CD8-positive, alpha-beta memory T cell (primary cell): ENCODE results near the gene GNAL. TPM values are rescaled to one million over a fixed set of nuclear protein-coding genes. Genes with fewer than 3 reads are reported as not detected.

Experiments used
- CTCF ChIA-PET: fragments of 350-600 bp; sonication (Branson Sonifier 250); formaldehyde crosslinking; loops from one replicate; lab custom pipeline; 2021; ENCODE audit warnings: antibody characterized with exemption; lab: Charles Lee
- POLR2A ChIA-PET: fragments of 350-600 bp; sonication (Branson Sonifier 250); formaldehyde crosslinking; loops from one replicate; lab custom pipeline; 2021; ENCODE audit warnings: antibody characterized with exemption; lab: Charles Lee
- DNase-seq, 5 donors: peaks; one replicate each; pipeline versions ENCODE4 v3.0.0 to v3.0.0-alpha.2; 2020 to 2022; ENCODE audit warnings: mixed read lengths in 1 of 5
- H3K27ac ChIP-seq: one replicate; pipeline ENCODE4 v1.7.0; 2013; ENCODE audit warnings: low read depth, mild to moderate bottlenecking, low read length, moderate library complexity
- H3K27me3 ChIP-seq: 2 replicates; pipeline ENCODE4 v1.7.0; 2013; ENCODE audit warnings: low read length, mild to moderate bottlenecking; ENCODE audit not compliant: insufficient read depth, poor library complexity, severe bottlenecking
- H3K36me3 ChIP-seq: 2 replicates; pipeline ENCODE4 v1.7.0; 2013; ENCODE audit warnings: mild to moderate bottlenecking, low read length, moderate library complexity; ENCODE audit not compliant: insufficient read depth
- H3K4me1 ChIP-seq: 2 replicates; pipeline ENCODE4 v1.7.0; 2013; ENCODE audit warnings: mild to moderate bottlenecking, low read length, moderate library complexity; ENCODE audit not compliant: insufficient read depth
- H3K4me3 ChIP-seq: 2 replicates; pipeline ENCODE4 v1.7.0; 2013; ENCODE audit warnings: mild to moderate bottlenecking, low read length
- H3K9me3 ChIP-seq: 2 replicates; pipeline ENCODE4 v1.7.0; 2013; ENCODE audit warnings: mild to moderate bottlenecking, low read length
- H3K27ac Mint-ChIP-seq, 8 donors: one replicate each; pipeline ENCODE4 v1.8.0; 2020 to 2021; ENCODE audit warnings: mixed read lengths in 8 of 8, mild to moderate bottlenecking in 6 of 8, inconsistent platforms in 3 of 8, moderate library complexity in 3 of 8
- H3K27me3 Mint-ChIP-seq, 2 donors: one replicate each; pipeline ENCODE4 v1.8.0; 2020 to 2021; ENCODE audit warnings: mixed read lengths in 2 of 2, mild to moderate bottlenecking in 1 of 2, moderate library complexity in 1 of 2
- H3K36me3 Mint-ChIP-seq, 3 donors: one replicate each; pipeline ENCODE4 v1.8.0; 2020 to 2021; ENCODE audit warnings: mixed read lengths in 3 of 3, inconsistent platforms in 1 of 3, mild to moderate bottlenecking in 1 of 3
- H3K4me1 Mint-ChIP-seq, 3 donors: one replicate each; pipeline ENCODE4 v1.8.0; 2020 to 2021; ENCODE audit warnings: mixed read lengths in 3 of 3, inconsistent platforms in 1 of 3, mild to moderate bottlenecking in 1 of 3
- H3K4me3 Mint-ChIP-seq, 7 donors: one replicate each; pipeline ENCODE4 v1.8.0; 2020 to 2021; ENCODE audit warnings: mixed read lengths in 7 of 7, mild to moderate bottlenecking in 6 of 7, moderate library complexity in 4 of 7, inconsistent platforms in 2 of 7
- H3K9me3 Mint-ChIP-seq, 5 donors: one replicate each; pipeline ENCODE4 v1.8.0; 2020 to 2022; ENCODE audit warnings: mixed read lengths in 5 of 5, mild to moderate bottlenecking in 3 of 5, moderate library complexity in 2 of 5, inconsistent platforms in 1 of 5
- polyA plus RNA-seq: library from polyadenylated mRNA; unstranded; fragments of 300-500 nt; fragmentation: Illumina TruSeq; gene quantifications from one replicate; pipeline ENCODE4 v1.2.3, GENCODE V29; 2021
- total RNA-seq, 2 experiments: library from RNA; stranded (reverse); gene quantifications; one replicate each; pipeline ENCODE4 v1.2.3, GENCODE V29; 2021

The GNAL gene
- total and polyA plus RNA-seq, 3 experiments from 2014 or later: 0.04 to 0.38 TPM; not detected in 1

DNA sequence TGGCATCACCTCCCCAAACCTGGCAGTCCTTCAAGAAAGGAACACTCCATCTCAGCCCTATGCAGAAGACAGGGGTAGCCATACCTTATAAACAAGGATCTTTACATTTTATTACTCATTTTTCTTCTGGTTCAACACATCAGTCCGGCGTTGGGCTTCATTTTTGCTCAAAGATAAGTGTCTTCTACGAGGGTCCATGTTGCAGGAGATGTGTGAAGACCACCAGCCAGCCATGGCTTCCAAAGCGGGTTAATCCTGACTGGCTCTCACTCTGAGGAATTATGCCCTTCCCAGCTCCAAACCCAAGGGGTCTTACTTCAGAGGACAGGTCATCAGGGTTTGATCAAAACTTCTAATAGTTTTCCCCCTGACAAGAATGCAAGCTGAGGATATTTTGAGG is 23.9 kb upstream of the GNAL start:
- no peaks in the 10 kb centered on the region for H3K9me3 Mint-ChIP-seq
- Histone ChIP-seq H3K4me1 (no peaks in the 10 kb centered on the region), H3K27ac (no peak overlapping the region), H3K36me3 (no peaks in the 10 kb centered on the region), H3K9me3 (no peaks in the 10 kb centered on the region), H3K4me3 (no peak overlapping the region), H3K27me3 (no peaks in the 10 kb centered on the region)
- no peaks in the 10 kb centered on the region for H3K4me1 Mint-ChIP-seq
- DNase-seq: no peak
- no peak overlapping the region for H3K4me3 Mint-ChIP-seq
- ChIA-PET CTCF (interaction anchor here (0.7 kb wide), 1 partner anchor 10 kb away, joined by 3 read pairs; no protein-coding TSS in a partner anchor), POLR2A (no interaction called here)
- peaks cover 2 to 5% of the 10 kb centered on the region in 2 donors for H3K27me3 Mint-ChIP-seq
- H3K36me3 Mint-ChIP-seq: no peaks in the 10 kb centered on the region
- no peak overlapping the region for H3K27ac Mint-ChIP-seq

DNA sequence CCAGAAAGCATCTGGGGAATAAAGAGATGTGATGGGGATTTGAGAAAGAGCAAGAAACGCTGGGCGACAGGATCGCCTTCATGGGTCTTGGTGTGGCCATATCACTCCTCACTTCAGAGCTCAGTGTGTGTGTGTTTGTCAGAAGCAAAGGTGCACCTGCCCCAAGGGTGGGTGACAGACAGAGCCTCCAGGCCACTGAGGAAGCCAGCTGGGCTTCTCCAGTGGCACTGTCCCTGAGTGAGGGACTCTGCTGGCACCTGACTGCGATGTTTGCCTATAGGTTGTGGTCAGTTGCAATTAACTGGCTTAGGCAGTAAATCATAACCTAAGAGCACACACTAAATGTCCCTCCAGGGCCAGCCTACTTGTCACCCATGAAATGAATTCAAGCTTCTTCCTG is 23.5 kb upstream of the GNAL start:
- ChIA-PET CTCF (interaction anchor here (0.7 kb wide), 1 partner anchor 10 kb away, joined by 3 read pairs; no protein-coding TSS in a partner anchor), POLR2A (no interaction called here)
- Mint-ChIP-seq H3K36me3 (no peaks in the 10 kb centered on the region), H3K4me1 (no peaks in the 10 kb centered on the region), H3K4me3 (no peak overlapping the region), H3K9me3 (no peaks in the 10 kb centered on the region), H3K27ac (no peak overlapping the region), H3K27me3 (peaks cover 2 to 5% of the 10 kb centered on the region in 2 donors)
- Histone ChIP-seq H3K9me3 (no peaks in the 10 kb centered on the region), H3K27ac (no peak overlapping the region), H3K4me1 (no peaks in the 10 kb centered on the region), H3K4me3 (no peak overlapping the region), H3K36me3 (no peaks in the 10 kb centered on the region), H3K27me3 (no peaks in the 10 kb centered on the region)
- no peak for DNase-seq

- ChIA-PET POLR2A (no interaction called here), CTCF (interaction anchor here (0.7 kb wide), 1 partner anchor 11 kb away, joined by 3 read pairs; no protein-coding TSS in a partner anchor)
- Histone ChIP-seq H3K36me3 (no peaks in the 10 kb centered on the region), H3K4me1 (no peaks in the 10 kb centered on the region), H3K27ac (no peak overlapping the region), H3K27me3 (no peaks in the 10 kb centered on the region), H3K4me3 (no peak overlapping the region), H3K9me3 (no peaks in the 10 kb centered on the region)
- Mint-ChIP-seq H3K4me1 (no peaks in the 10 kb centered on the region), H3K27me3 (peaks cover 2 to 5% of the 10 kb centered on the region in 2 donors), H3K4me3 (no peak overlapping the region), H3K9me3 (no peaks in the 10 kb centered on the region), H3K36me3 (no peaks in the 10 kb centered on the region), H3K27ac (no peak overlapping the region)
- DNase-seq: no peak
Measured at GRCh38 chr18:11666176-11666575, 22.9 kb upstream of the GNAL start.

GRCh38 chr18:11666831-11667230 is 22.2 kb upstream of the GNAL start:
- Histone ChIP-seq H3K27ac (no peak overlapping the region), H3K4me1 (no peaks in the 10 kb centered on the region), H3K36me3 (no peaks in the 10 kb centered on the region), H3K4me3 (no peak overlapping the region), H3K27me3 (no peaks in the 10 kb centered on the region), H3K9me3 (no peaks in the 10 kb centered on the region)
- POLR2A ChIA-PET: no interaction called here
- Mint-ChIP-seq H3K4me3 (no peak overlapping the region), H3K9me3 (no peaks in the 10 kb centered on the region), H3K27ac (no peak overlapping the region), H3K27me3 (peaks cover 2 to 5% of the 10 kb centered on the region in 2 donors), H3K4me1 (no peaks in the 10 kb centered on the region), H3K36me3 (no peaks in the 10 kb centered on the region)
- CTCF ChIA-PET: no interaction called here
- no peak for DNase-seq

GRCh38 chr18:11667578-11667977 is 21.5 kb upstream of the GNAL start:
- Histone ChIP-seq H3K27ac (no peak overlapping the region), H3K27me3 (no peaks in the 10 kb centered on the region), H3K9me3 (no peaks in the 10 kb centered on the region), H3K4me1 (no peaks in the 10 kb centered on the region), H3K4me3 (no peak overlapping the region), H3K36me3 (no peaks in the 10 kb centered on the region)
- no peaks in the 10 kb centered on the region for H3K9me3 Mint-ChIP-seq
- peaks cover 2 to 5% of the 10 kb centered on the region in 2 donors for H3K27me3 Mint-ChIP-seq
- DNase-seq: no peak
- H3K27ac Mint-ChIP-seq: no peak overlapping the region
- ChIA-PET POLR2A (no interaction called here), CTCF (no interaction called here)
- H3K36me3 Mint-ChIP-seq: no peaks in the 10 kb centered on the region
- no peak overlapping the region for H3K4me3 Mint-ChIP-seq
- no peaks in the 10 kb centered on the region for H3K4me1 Mint-ChIP-seq

DNA sequence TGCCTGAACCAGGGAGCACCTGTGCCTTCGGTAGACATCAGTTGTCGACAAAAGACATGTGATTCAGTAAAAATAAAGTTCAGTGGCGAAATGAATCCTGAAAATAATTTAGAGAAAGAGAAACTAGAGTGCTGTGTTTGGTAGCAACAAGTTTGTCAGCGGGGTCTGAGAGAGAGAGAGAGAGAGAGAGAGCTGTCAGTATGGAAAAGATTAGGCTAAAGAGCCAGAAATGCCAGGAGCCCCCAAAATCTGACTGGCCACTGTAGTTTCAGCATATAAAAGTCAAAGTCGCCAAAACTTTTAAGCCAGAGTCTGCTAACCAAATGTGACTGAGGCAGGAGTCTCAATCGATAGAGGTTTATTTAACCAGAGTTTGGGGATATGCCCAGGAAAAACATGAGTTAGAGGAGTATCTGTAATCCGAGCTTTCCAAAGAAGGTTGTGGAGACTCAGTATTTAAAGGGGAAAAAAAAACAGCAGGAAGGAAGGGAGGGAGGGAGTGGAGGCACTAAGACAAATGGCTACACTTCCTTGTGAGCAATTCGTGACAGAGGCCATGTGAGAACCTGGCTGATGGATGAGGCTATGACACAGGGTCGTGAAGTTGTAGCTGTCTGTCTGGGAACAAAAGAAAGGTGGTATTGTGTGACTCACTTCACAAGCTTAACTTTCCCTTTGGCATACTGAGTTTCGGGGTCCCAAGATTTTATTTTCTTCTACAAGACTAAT is 20.5 kb upstream of the GNAL start:
- no peak for DNase-seq
- H3K4me3 ChIP-seq: no peak overlapping the region
- Mint-ChIP-seq H3K4me3 (no peak overlapping the region), H3K27me3 (peaks cover 2 to 10% of the 10 kb centered on the region in 2 donors), H3K9me3 (no peaks in the 10 kb centered on the region), H3K27ac (no peak overlapping the region), H3K36me3 (no peaks in the 10 kb centered on the region), H3K4me1 (no peaks in the 10 kb centered on the region)
- H3K27ac ChIP-seq: no peak overlapping the region
- H3K4me1 ChIP-seq: no peaks in the 10 kb centered on the region
- no peaks in the 10 kb centered on the region for H3K27me3 ChIP-seq
- no peaks in the 10 kb centered on the region for H3K36me3 ChIP-seq
- ChIA-PET POLR2A (no interaction called here), CTCF (interaction anchor here (0.9 kb wide), 1 partner anchor 14 kb away, joined by 3 read pairs; no protein-coding TSS in a partner anchor)
- H3K9me3 ChIP-seq: no peaks in the 10 kb centered on the region

DNA sequence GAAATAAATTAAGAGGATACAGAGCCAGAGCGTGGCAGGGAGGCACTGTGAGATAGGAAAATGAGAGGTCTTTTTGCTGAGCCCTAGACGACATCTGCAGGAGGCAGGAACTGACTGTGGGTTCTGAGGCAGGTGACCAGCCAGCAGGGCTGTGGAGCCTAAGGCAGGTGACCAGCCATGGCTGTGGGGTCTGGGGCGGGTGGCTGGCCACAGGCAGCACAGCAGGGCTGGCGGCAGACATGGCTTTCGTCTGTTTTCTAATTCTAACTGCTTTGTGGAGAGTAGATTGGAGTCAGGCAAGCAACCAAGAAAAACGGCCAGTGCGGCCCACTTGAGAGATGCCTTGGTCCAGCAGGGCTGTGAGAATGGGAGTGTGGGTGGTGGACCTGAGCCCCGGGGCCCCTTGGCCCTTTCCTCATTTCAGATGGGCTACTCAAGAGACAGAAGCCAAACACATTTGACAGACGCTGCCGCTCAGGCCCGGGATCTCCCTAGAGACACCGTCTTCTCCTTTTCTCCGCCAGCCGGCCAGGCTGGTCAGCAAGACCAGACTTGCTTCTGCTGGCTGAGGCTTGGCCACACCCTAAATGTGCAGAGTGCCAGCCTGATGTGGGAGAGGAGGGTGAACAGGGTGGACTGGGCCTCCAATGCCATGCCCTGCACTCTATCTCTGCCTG is 19.7 kb upstream of the GNAL start:
- Histone ChIP-seq H3K4me3 (no peak overlapping the region), H3K27ac (no peak overlapping the region), H3K4me1 (no peaks in the 10 kb centered on the region), H3K27me3 (no peaks in the 10 kb centered on the region), H3K36me3 (no peaks in the 10 kb centered on the region), H3K9me3 (no peaks in the 10 kb centered on the region)
- H3K27ac Mint-ChIP-seq: no peak overlapping the region
- no peak for DNase-seq
- no peak overlapping the region for H3K4me3 Mint-ChIP-seq
- H3K9me3 Mint-ChIP-seq: no peaks in the 10 kb centered on the region
- H3K27me3 Mint-ChIP-seq: peaks cover 6 to 18% of the 10 kb centered on the region in 2 donors
- ChIA-PET POLR2A (no interaction called here), CTCF (interaction anchor here (0.9 kb wide), 1 partner anchor 15 kb away, joined by 3 read pairs; no protein-coding TSS in a partner anchor)
- H3K36me3 Mint-ChIP-seq: no peaks in the 10 kb centered on the region
- no peaks in the 10 kb centered on the region for H3K4me1 Mint-ChIP-seq

GRCh38 chr18:11669948-11670275 is 19.2 kb upstream of the GNAL start:
- DNase-seq: no peak
- no peaks in the 10 kb centered on the region for H3K36me3 Mint-ChIP-seq
- H3K27me3 Mint-ChIP-seq: peaks cover 6 to 21% of the 10 kb centered on the region in 2 donors
- H3K4me1 ChIP-seq: no peaks in the 10 kb centered on the region
- H3K27ac ChIP-seq: no peak overlapping the region
- no peak overlapping the region for H3K27ac Mint-ChIP-seq
- no peak overlapping the region for H3K4me3 ChIP-seq
- no peaks in the 10 kb centered on the region for H3K9me3 ChIP-seq
- CTCF ChIA-PET: no interaction called here
- POLR2A ChIA-PET: no interaction called here
- no peaks in the 10 kb centered on the region for H3K27me3 ChIP-seq
- H3K4me1 Mint-ChIP-seq: no peaks in the 10 kb centered on the region
- no peaks in the 10 kb centered on the region for H3K36me3 ChIP-seq
- no peaks in the 10 kb centered on the region for H3K9me3 Mint-ChIP-seq
- H3K4me3 Mint-ChIP-seq: no peak overlapping the region
